Neural cell (in vitro differentiated cells): ENCODE data around the gene PPM1H.

Source experiments
- CTCF ChIP-seq: fragments of 450-650 bp; IDR thresholded peaks from 2 replicates; pipeline ENCODE4 v1.5.1; 2014; ENCODE audit warnings: antibody characterized with exemption, mild to moderate bottlenecking, moderate library complexity; ENCODE audit not compliant: poor library complexity, severe bottlenecking
- EP300 ChIP-seq: fragments of 450-650 bp; conservative IDR thresholded peaks from 2 replicates; pipeline ENCODE4 v1.6.1; 2014; ENCODE audit warnings: antibody characterized with exemption, mild to moderate bottlenecking, moderate library complexity; ENCODE audit not compliant: poor library complexity, severe bottlenecking
- EZH2 ChIP-seq: fragments of 200-600, 300-800 bp; shearing (Covaris generic), sonication (generic); IDR thresholded peaks from 2 replicates; pipeline ENCODE4 v1.6.1; 2014; ENCODE audit warnings: antibody characterized with exemption, low read length, borderline replicate concordance, mild to moderate bottlenecking; ENCODE audit not compliant: insufficient read depth, poor library complexity, severe bottlenecking
- MXI1 ChIP-seq: fragments of 450-650 bp; conservative IDR thresholded peaks from 2 replicates; pipeline ENCODE4 v1.6.1; 2014; ENCODE audit warnings: antibody characterized with exemption, mild to moderate bottlenecking; ENCODE audit not compliant: poor library complexity, severe bottlenecking
- POLR2AphosphoS5 ChIP-seq: IDR thresholded peaks from 2 replicates; pipeline ENCODE4 v1.6.1; 2012
- RAD21 ChIP-seq: fragments of 450-650 bp; conservative IDR thresholded peaks from 2 replicates; pipeline ENCODE4 v1.6.1; 2014; ENCODE audit warnings: antibody characterized with exemption, mild to moderate bottlenecking, moderate library complexity
- SMC3 ChIP-seq: fragments of 450-650 bp; conservative IDR thresholded peaks from 2 replicates; pipeline ENCODE4 v1.6.1; 2014; ENCODE audit warnings: antibody characterized with exemption, mild to moderate bottlenecking, moderate library complexity; ENCODE audit not compliant: poor library complexity

GRCh38 chr12:62827042-62827441 lies 107.9 kb downstream of the PPM1H start:
- TF ChIP-seq CTCF (no peak), EP300 (no peak), POLR2AphosphoS5 (no peak), RAD21 (no peak), EZH2 (no peak), MXI1 (no peak), SMC3 (no peak)
